Astrocyte of the hippocampus (primary cell): ENCODE measurements around the gene ZFAND2A.
A peak's percentile ranks its signal among the peaks of the same experiment; 100 is the strongest.
"Not testable (repeated sequence)": the region's sequence is repeated elsewhere in the genome, so short reads cannot be mapped to it uniquely, and the experiment has no call there.

Experiments used
- DNase-seq: peaks from one replicate; pipeline ENCODE4 v3.0.0; 2011; ENCODE audit warnings: low read depth, low spot score

ZFAND2A gene

DNA sequence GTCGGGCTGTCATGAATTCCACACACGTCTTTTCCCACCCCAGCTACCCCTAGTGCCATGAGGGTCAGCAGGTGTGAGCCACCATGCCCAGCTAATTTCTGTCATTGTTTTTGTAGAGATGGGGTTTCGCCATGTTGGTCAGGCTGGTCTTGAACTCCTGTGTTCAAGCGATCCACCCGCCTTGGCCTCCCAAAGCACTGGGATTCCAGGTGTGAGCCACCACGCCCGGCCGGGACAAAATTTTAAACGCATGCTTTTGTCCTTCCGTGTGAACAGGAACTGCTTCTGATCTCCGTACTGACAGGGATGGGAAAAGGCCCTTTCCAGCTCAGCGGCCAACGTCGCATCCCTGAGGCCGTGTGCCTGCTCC lies 15.6 kb upstream of the ZFAND2A start:
- DNase-seq, result no peak

GRCh38 chr7:1174881-1175596 lies 15.0 kb upstream of the ZFAND2A start:
- no peak for DNase-seq

- no peak for DNase-seq
These were observed 14.0 kb upstream of the ZFAND2A start for GRCh38 chr7:1174002-1174401.

GRCh38 chr7:1172666-1173523 lies 12.9 kb upstream of the ZFAND2A start:
- no peak for DNase-seq

- DNase-seq, result not testable (repeated sequence)
These were observed 11.5 kb upstream of the ZFAND2A start for GRCh38 chr7:1171516-1171915.

- DNase-seq, result no peak
These were observed 10.9 kb upstream of the ZFAND2A start for GRCh38 chr7:1170741-1171501.

- DNase-seq, result peak; percentile 84
These were observed 9.7 kb upstream of the ZFAND2A start for GRCh38 chr7:1169409-1170368.

- DNase-seq, result no peak
These were observed 8.4 kb upstream of the ZFAND2A start for GRCh38 chr7:1168422-1168821.

DNA sequence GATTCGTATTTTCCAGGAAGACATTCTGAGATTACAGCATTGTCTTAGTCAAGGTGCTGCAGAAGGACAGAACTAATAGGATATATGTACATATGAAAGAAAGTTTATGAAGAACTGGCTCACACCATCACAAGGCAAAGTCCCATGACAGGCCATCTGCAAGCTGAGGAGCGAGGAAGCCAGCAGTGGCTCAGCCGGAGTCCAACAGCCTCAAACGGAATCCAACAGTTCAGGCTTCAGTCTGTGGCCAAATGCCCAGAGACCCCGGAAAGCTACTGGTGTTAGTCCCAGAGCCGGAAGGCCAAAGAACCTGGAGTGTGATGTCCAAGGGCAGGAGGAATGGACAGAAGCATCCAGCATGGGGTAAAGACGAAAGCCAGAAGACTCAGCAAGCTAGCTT lies 4.4 kb upstream of the ZFAND2A start:
- DNase-seq, result no peak

DNA sequence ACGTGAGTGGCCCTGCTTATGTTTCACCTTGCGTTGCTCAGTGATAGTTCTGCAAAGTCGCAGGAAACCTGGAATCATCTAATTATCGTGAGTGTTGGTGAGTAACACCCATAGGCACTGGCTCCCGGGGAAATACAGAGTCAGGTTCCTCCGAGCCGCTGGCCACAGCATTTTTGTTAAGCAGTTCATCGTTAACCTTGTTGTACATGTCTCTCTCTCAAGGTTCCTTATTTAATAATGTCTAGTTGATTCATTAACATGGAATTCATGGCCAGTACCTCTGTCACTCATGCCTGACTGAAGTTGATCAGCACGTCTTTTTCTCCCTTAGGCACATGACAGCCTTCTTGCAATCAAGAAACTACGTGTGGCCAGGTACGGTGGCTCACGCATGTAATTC lies 3.1 kb upstream of the ZFAND2A start:
- peak; percentile 37 for DNase-seq

DNA sequence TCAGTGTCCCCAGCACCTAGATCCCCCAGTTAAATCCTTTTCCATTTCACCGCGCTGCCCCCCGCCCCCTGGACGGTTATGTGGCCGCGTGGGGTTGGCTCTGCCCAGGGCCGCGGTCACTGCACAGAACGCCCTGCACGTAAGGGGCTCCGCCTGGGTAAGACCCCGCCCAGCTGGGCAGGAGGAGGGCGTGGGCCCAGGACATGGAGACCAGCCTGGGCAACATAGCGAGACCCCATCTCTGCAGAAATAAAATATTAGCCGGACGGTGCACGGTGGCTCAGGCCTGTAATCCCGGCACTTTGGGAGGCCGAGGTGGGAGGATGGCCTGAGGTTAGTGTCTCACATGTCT lies 650 bp upstream of the ZFAND2A start:
- DNase-seq, result peak; percentile 47

DNA sequence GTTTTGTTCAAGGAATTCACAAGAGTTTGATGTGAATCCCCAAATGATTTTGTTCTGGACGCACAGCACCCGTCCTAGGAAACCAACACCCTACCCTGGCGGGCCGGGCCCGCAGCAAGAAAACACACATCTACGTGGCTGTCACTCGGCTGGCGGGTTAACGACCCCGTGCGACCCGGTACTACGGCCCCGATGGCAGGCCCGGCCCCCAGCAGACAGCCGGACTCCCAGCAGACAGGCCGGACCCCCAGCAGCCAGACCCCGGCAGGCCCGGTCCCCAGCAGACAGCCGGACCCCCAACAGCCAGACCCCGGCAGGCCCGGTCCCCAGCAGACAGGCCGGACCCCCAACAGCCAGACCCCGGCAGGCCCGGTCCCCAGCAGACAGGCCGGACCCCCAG lies 765 bp downstream of the ZFAND2A start:
- DNase-seq, result not testable (repeated sequence)

DNA sequence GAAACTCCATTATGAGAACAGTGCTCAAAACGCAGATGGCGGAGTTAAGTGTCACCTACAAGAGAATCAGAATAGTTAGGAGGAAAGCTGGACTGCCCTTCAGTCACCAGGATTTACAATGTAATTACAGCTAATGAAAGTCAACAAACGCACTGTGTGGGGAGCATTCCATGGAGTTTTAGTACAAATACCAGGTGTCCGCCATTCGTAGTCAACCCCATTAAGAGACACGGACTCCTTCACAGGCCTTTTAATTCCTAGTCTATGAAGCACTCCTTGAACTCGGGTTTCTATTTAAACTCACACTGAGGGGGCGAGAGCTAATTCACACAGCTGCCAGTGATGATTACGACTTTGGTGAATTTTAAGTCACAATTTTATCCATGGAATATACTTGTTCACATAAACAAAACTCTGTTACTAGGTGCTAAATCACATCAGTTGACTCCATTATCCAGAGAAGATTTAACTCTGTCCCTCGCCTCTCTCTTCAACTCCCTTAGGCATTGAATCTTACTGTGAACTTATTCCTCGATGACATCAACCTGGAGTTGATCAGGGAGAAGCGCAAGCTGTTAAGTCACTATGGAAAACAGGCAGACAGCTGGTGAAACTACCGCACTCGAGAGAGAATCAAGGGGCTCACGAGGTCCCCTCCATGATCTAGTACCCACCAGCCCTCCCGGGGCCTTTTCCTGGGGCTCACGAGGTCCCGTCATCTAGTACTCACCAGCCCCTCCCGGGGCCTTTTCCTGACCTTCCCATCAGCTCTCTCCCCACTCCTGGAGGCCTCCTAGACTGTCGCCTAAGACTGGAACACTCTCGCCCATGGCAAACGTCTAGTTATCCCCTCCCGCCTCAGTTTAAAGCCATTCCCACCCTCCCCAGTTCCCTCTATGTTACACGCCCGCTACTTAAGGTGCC lies 1.5 kb downstream of the ZFAND2A start:
- DNase-seq, result no peak

DNA sequence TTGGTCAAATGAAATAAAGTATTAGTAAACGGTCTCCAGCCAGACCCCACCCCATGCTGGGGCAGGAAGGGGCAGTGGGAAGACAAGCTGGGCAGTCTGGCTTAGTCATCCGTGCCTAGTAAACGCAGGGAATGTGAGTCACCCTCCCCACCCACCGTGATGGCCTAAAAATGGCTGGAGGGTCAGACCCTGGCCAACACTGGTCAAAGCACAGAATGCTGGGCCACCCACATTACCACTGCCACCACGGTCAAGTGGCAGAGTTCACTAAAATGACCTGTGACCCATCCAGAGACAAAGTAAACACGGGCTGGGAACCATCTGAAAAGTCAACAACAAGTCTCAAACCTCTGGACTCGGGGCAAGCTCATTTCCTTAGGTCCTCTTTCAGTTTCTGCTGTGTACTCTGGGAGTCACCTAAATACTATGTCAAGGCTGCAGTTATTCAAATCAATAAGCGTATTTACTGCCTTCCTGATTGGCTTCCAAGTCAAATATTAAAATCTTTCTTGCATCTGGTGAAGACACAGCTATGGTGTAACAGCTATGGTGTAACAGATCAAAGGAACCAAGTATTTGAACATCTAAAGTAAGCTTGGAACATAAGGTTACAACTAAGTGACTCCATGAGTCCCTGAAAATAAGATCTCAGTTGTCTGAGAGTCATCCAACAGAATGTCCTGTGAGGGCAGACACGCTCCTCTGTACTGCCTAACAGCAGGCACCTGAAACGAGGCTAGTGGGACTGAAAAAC lies 3.0 kb downstream of the ZFAND2A start:
- peak; percentile 44 for DNase-seq

GRCh38 chr7:1155818-1156781 lies 3.9 kb downstream of the ZFAND2A start:
- not testable (repeated sequence) for DNase-seq

DNA sequence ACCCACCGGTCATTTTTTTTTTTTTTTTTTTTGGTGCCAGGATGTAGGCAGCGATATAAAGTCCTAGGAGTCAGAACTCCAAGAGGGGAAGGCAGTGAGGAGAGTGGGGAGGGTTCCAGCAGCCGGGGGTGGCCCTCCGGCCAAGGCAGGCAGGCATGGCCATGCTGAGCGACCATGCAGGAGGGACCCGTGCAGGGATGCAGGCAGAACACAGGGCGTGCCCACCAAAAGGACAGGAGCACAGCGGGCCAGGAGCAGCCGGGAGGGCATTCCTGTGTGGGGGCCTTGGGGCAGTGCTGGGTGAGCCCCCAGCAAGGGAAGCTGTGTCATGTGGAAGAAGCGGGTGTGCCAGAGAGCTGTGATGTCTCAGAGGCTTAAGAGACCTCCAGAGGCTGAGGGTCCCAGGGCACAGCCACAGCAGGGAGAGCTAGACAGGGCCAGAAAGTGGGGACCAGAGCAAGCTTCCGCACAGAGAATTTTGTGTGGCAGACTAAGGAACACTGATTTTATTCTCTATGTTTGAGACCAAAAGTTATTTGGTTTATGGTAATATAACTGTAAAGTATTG lies 5.7 kb downstream of the ZFAND2A start:
- DNase-seq, result no peak

DNA sequence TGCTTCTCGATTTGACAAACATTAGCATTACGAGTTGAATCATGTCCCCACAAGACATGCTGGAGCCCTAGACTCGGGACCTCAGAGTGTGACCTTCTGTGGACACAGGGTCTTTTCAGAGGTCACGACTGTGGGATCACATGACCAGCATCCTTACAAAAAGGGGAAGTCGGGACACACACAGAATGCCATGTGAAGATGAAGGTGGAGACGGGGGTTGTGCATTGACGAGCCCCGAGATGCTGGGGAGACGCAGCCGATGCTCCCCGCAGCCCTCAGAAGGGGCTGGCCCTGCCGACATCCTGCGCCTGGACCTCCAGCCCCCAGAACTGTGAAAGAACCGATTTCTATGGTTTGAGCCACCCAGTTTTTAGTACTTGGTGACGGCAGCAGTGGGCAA lies 7.5 kb downstream of the ZFAND2A start:
- no peak for DNase-seq
